Keratinocyte (primary cell): ENCODE results near the gene ZNF648.
A peak's percentile ranks its signal among the peaks of the same experiment; 100 is the strongest.

Experiments used
- CTCF ChIP-seq, 3 experiments: IDR thresholded peaks in 1 of 3; conservative IDR thresholded peaks in 1 of 3; optimal IDR thresholded peaks in 1 of 3; 2 replicates in 2 of 3; 3 replicates in 1 of 3; pipeline versions ENCODE3 to v1.5.1; 2011; ENCODE audit warnings: low read length in 3 of 3, mild to moderate bottlenecking in 3 of 3, moderate library complexity in 2 of 3, control low read depth in 1 of 3, inconsistent platforms in 1 of 3; ENCODE audit not compliant: insufficient read depth in 2 of 3; ENCODE audit errors: extremely low read depth in 1 of 3
- EZH2 ChIP-seq: IDR thresholded peaks from one replicate; pipeline ENCODE4 v1.6.1; 2012; ENCODE audit warnings: inconsistent platforms, mild to moderate bottlenecking, low read length, moderate library complexity

DNA sequence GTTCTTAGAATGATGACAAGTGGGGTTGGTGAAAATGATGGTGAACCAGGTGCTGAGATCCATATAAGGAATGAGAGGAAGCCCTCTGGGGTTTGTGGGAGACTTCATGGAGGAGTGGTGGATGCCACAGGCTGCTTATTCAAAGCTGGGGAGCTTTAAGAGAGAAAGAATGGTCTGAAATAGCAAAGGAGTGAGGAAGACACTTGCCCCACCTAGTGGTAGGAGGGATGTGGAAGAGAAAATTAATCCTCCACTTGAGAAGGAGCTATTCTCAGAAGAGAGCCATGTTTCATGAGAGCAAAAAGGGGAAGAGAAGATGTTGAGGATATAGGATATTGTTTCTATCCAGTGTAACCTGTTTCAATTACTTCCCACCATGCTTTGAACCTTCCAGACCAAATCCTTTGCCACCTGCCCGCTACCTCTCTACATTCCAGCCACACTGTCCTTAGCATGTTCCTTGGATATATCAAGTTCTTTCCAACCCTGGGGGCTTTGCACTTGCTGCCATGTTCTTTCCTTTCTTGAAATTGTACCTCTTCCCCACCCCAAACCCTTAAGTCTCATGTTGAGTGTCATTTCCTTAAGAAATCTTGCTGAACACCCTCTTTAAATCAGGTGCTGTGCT lies 19.6 kb upstream of the ZNF648 start:
- peak; percentile 58 to 75 (median 68) for TF ChIP-seq CTCF (optimal IDR thresholded peaks at IDR 0.05 in 1 of 3, IDR thresholded peaks at IDR 0.05 in 1 of 3, conservative IDR thresholded peaks at IDR 0.05 in 1 of 3; ENCODE audit: extremely low read depth in 1 of 3, insufficient read depth in 2 of 3, low read length in 3 of 3)
- no peak for TF ChIP-seq EZH2
